Endothelial cell of umbilical vein (primary cell): ENCODE measurements around the gene DGKG. TPM values are rescaled to one million over a fixed set of nuclear protein-coding genes. Genes with fewer than 3 reads are reported as not detected.

Source experiments
- BruUV-seq: library from RNA; stranded (reverse); fragments of 400-500 nt; replicated peaks from 2 replicates; lab custom pipeline; 2021; lab: Mats Ljungman, UMichigan
- CTCF ChIA-PET: fragments of 300-600, 350-600 bp; sonication (Branson Sonifier 250); formaldehyde crosslinking; loops from one replicate; lab custom pipeline; 2021; ENCODE audit warnings: antibody characterized with exemption, inconsistent platforms; lab: Charles Lee
- POLR2A ChIA-PET: fragments of 300-600, 350-600 bp; sonication (Branson Sonifier 250); formaldehyde crosslinking; loops from one replicate; lab custom pipeline; 2021; ENCODE audit warnings: antibody characterized with exemption, inconsistent platforms; lab: Charles Lee
- DNase-seq: peaks from one replicate; pipeline ENCODE4 v3.0.0-alpha.2; 2011; ENCODE audit warnings: low read depth, low spot score
- FAIRE-seq: peaks from 2 replicates; lab custom pipeline; 2011; peaks lifted over from hg19 to GRCh38; lab: Jason Lieb, UNC
- H2AFZ ChIP-seq: 2 replicates; pipeline ENCODE4 v1.6.0; 2012; ENCODE audit warnings: low read depth, low read length, control low read depth, inconsistent platforms
- H3K27ac ChIP-seq: 2 replicates; pipeline ENCODE4 v1.5.1; 2011; ENCODE audit warnings: low read depth, mild to moderate bottlenecking, control low read depth, low read length, moderate library complexity; ENCODE audit not compliant: insufficient read depth
- H3K27me3 ChIP-seq, 2 experiments: 2 replicates each; pipeline versions ENCODE4 v1.6.0 to v1.6.1; 2011; ENCODE audit warnings: low read length in 2 of 2, mixed read lengths in 1 of 2; ENCODE audit not compliant: control insufficient read depth in 2 of 2, insufficient read depth in 2 of 2
- H3K36me3 ChIP-seq, 2 experiments: 2 replicates in 1 of 2; 3 replicates in 1 of 2; pipeline ENCODE4 v1.5.1; 2011; ENCODE audit warnings: low read length in 2 of 2, mild to moderate bottlenecking in 1 of 2, moderate library complexity in 1 of 2; ENCODE audit not compliant: control insufficient read depth in 2 of 2, insufficient read depth in 2 of 2; ENCODE audit errors: extremely low read depth in 1 of 2
- H3K4me1 ChIP-seq: 3 replicates; pipeline ENCODE4 v1.5.1; 2011; ENCODE audit warnings: mild to moderate bottlenecking, low read length; ENCODE audit not compliant: control insufficient read depth, insufficient read depth; ENCODE audit errors: extremely low read depth
- H3K4me2 ChIP-seq: 2 replicates; pipeline ENCODE4 v1.6.1; 2011; ENCODE audit warnings: low read length, control low read depth, mixed read lengths; ENCODE audit not compliant: insufficient read depth
- H3K4me3 ChIP-seq, 3 experiments: fragments of 200-600 bp in 1 of 3; sonication (generic), shearing (Covaris generic) in 1 of 3; replicated peaks in 1 of 3; 2 replicates each; pipeline ENCODE4 v1.5.1; 2011 to 2016; ENCODE audit warnings: control low read depth in 3 of 3, low read length in 3 of 3, mild to moderate bottlenecking in 2 of 3, inconsistent platforms in 1 of 3, low read depth in 1 of 3, moderate library complexity in 1 of 3; ENCODE audit not compliant: insufficient read depth in 1 of 3
- H3K79me2 ChIP-seq: 2 replicates; pipeline ENCODE4 v1.6.0; 2012; ENCODE audit warnings: low read length, inconsistent platforms; ENCODE audit not compliant: control insufficient read depth, insufficient read depth
- H3K9ac ChIP-seq: replicated peaks from 2 replicates; pipeline ENCODE3; 2011; ENCODE audit warnings: low read length, control low read depth; ENCODE audit not compliant: insufficient read depth; ENCODE audit errors: extremely low read depth
- H3K9me1 ChIP-seq: replicated peaks from 3 replicates; pipeline ENCODE4 v1.6.0; 2011; ENCODE audit warnings: mild to moderate bottlenecking, low read length; ENCODE audit not compliant: control insufficient read depth, insufficient read depth; ENCODE audit errors: extremely low read depth
- H3K9me3 ChIP-seq: replicated peaks from 2 replicates; pipeline ENCODE4 v1.5.1; 2012; ENCODE audit warnings: low read length, inconsistent platforms; ENCODE audit not compliant: control insufficient read depth, insufficient read depth
- H4K20me1 ChIP-seq: replicated peaks from 2 replicates; pipeline ENCODE3; 2011; ENCODE audit warnings: mild to moderate bottlenecking, low read length; ENCODE audit not compliant: control insufficient read depth, insufficient read depth; ENCODE audit errors: extremely low read depth
- EZH2 ChIP-seq: IDR thresholded peaks from 2 replicates; pipeline ENCODE4 v1.6.1; 2012; ENCODE audit warnings: borderline replicate concordance, low read depth, mild to moderate bottlenecking, moderate library complexity, low read length, inconsistent platforms; ENCODE audit not compliant: severe bottlenecking
- FOS ChIP-seq: IDR thresholded peaks from 2 replicates; pipeline ENCODE4 v1.6.1; 2011; ENCODE audit warnings: mild to moderate bottlenecking, low read length, moderate library complexity, borderline replicate concordance; ENCODE audit not compliant: insufficient read depth
- GATA2 ChIP-seq: IDR thresholded peaks from 2 replicates; pipeline ENCODE4 v1.7.0; 2011; ENCODE audit warnings: low read depth, mild to moderate bottlenecking, moderate library complexity, mixed read lengths, low read length; ENCODE audit not compliant: insufficient read length, insufficient read depth
- JUN ChIP-seq: IDR thresholded peaks from 2 replicates; pipeline ENCODE4 v1.6.1; 2011; ENCODE audit warnings: borderline replicate concordance, low read depth; ENCODE audit not compliant: insufficient read length, insufficient read depth
- MYC ChIP-seq: IDR thresholded peaks from one replicate; pipeline ENCODE4 v1.6.1; 2011; ENCODE audit warnings: mild to moderate bottlenecking, low read depth, low read length
- POLR2A ChIP-seq: IDR thresholded peaks from 2 replicates; pipeline ENCODE4 v1.6.1; 2012; ENCODE audit warnings: low read depth, mild to moderate bottlenecking, control low read depth, low read length
- POLR2AphosphoS5 ChIP-seq: IDR thresholded peaks from 2 replicates; pipeline ENCODE4 v1.6.1; 2012; ENCODE audit warnings: low read depth, mild to moderate bottlenecking, control low read depth, low read length, moderate library complexity; ENCODE audit not compliant: insufficient read depth
- dilution Hi-C: fragments of 300-500 bp; cut with MboI; formaldehyde crosslinking; loops from one replicate; pipeline ENCODE4 v1.15.0; 2019; ENCODE audit warnings: low sequenced_read_pairs; ENCODE audit not compliant: extremely low pct_ligation_motif_present
- intact Hi-C: fragments of 100-400 bp; cut with micrococcal nuclease; formaldehyde crosslinking; loops from one replicate; pipeline ENCODE4 v1.10.0; 2022
- polyA plus RNA-seq, 4 experiments: library from polyadenylated mRNA; depleted of rRNA in 3 of 4; stranded (reverse) in 3 of 4; unstranded in 1 of 4; fragments of >200 nt; gene quantifications; 2 replicates each; pipeline versions ENCODE4 v1.2.1 to v1.2.3, GENCODE V29; 2011 to 2012; ENCODE audit warnings: missing spikeins in 1 of 4
- total RNA-seq: library from RNA; stranded (reverse); gene quantifications from 2 replicates; pipeline ENCODE4 v1.2.3, GENCODE V29; 2021
- TF ChIP-seq, protein P1 (sequence below): IDR thresholded peaks from 2 replicates; pipeline ENCODE4 v1.6.1; 2011; ENCODE audit not compliant: insufficient read depth, insufficient read length
- TF ChIP-seq, protein P2 (sequence below), 2 donors: IDR thresholded peaks; 1 replicate in 1 of 2; 2 replicates in 1 of 2; pipeline ENCODE4 v1.5.1; 2011; ENCODE audit warnings: low read length in 2 of 2, mild to moderate bottlenecking in 2 of 2, moderate library complexity in 2 of 2, control low read depth in 1 of 2, inconsistent platforms in 1 of 2, low read depth in 1 of 2; ENCODE audit not compliant: insufficient read depth in 1 of 2; ENCODE audit errors: extremely low read depth in 1 of 2

Gene DGKG
- total and polyA plus RNA-seq, 2 donors (not counting 3 experiments of a cell fraction or from before 2014, with no cell fraction given) = not detected

DNA sequence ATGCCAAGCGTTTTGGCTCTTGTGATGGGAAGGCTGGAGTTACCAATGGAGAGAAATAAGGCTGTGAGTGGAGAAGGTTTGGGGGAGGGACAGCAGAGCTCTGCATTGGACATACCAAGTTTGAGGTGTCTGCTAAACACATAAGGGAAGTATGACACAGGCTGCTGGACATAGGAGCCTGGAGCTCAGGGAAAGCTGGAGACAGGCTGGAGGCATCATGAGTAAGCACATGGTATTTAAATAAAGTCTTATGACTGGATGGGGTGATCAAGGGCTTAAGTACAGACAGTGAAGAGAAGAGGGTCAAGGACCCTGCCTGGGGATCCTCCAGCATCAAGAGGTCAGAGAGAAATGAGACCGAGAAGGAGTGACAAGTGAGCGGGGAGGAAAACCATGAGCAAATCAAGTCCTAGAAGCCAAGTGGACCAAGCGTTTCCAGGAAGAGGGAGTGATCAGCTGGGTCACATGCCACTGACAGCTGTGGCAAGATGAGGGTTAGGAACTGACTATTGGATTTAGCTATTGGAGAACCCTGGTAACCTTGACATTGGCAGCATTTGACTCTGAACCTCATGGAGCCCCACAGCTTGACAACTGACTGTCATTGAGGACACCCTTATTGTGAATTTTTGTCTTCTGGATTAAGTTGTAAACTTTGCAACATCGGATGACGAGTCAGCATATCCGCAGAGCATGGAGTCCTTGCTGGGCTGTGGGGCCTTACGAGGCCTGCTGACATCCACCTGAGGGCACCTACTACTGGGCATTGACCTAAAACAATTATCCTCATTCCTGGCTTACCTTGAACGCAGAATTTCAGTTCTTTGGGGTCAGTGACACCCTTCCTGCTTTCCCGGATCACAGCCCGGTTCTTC lies 174.4 kb downstream of the DGKG start:
- Histone ChIP-seq H2AFZ (no peak overlapping the region), H3K4me3 (no peak overlapping the region), H3K79me2 (no peaks in the 10 kb centered on the region), H3K27me3 (peaks cover 2 to 3% of the 10 kb centered on the region in 2 experiments), H3K27ac (no peak overlapping the region), H4K20me1 (no peaks in the 10 kb centered on the region), H3K9ac (no peak overlapping the region), H3K4me2 (no peak overlapping the region), H3K9me3 (no peaks in the 10 kb centered on the region), H3K36me3 (no peaks in the 10 kb centered on the region), H3K9me1 (no peaks in the 10 kb centered on the region), H3K4me1 (no peaks in the 10 kb centered on the region)
- POLR2A ChIA-PET = no interaction called here
- no TSS peak for BruUV-seq
- TF ChIP-seq MYC (no peak), JUN (no peak), POLR2AphosphoS5 (no peak), POLR2A (no peak), GATA2 (no peak), FOS (no peak), EZH2 (no peak)
- TF ChIP-seq, protein P1, sequence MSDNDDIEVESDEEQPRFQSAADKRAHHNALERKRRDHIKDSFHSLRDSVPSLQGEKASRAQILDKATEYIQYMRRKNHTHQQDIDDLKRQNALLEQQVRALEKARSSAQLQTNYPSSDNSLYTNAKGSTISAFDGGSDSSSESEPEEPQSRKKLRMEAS = no peak
- TF ChIP-seq, protein P2, sequence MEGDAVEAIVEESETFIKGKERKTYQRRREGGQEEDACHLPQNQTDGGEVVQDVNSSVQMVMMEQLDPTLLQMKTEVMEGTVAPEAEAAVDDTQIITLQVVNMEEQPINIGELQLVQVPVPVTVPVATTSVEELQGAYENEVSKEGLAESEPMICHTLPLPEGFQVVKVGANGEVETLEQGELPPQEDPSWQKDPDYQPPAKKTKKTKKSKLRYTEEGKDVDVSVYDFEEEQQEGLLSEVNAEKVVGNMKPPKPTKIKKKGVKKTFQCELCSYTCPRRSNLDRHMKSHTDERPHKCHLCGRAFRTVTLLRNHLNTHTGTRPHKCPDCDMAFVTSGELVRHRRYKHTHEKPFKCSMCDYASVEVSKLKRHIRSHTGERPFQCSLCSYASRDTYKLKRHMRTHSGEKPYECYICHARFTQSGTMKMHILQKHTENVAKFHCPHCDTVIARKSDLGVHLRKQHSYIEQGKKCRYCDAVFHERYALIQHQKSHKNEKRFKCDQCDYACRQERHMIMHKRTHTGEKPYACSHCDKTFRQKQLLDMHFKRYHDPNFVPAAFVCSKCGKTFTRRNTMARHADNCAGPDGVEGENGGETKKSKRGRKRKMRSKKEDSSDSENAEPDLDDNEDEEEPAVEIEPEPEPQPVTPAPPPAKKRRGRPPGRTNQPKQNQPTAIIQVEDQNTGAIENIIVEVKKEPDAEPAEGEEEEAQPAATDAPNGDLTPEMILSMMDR (IDR thresholded peaks at IDR 0.05; ENCODE audit: extremely low read depth in 1 of 2, insufficient read depth in 1 of 2, low read depth in 1 of 2, low read length in 2 of 2) = no peak
- intact Hi-C loops = no loop called here
- CTCF ChIA-PET = no interaction called here
- FAIRE-seq (no peak), DNase-seq (no peak)
- dilution Hi-C loops = no loop called here
